ENCODE results near the gene GRAMD4. TPM values are rescaled to one million over a fixed set of nuclear protein-coding genes. Genes with fewer than 3 reads are reported as not detected.

Gene GRAMD4
- total and polyA plus RNA-seq, 4 donors: 25.1 to 42.5 (median 39.5) TPM

- no peak overlapping the region for H3K4me3 ChIP-seq (ENCODE audit: low read depth, low read length)
- no peak for DNase-seq (ENCODE audit: low read depth in 4 of 6, low spot score in 6 of 6)
- peaks cover 41% of the 10 kb centered on the region for H3K4me1 ChIP-seq (ENCODE audit: control insufficient read depth, insufficient read depth, low read length)
- no peak overlapping the region for H3K27ac ChIP-seq (ENCODE audit: low read depth, low read length)
- no peaks in the 10 kb centered on the region for H3K9me3 ChIP-seq (ENCODE audit: control insufficient read depth, insufficient read depth, low read length)
- whole genome bisulfite sequencing (ENCODE audit: insufficient coverage): 80% methylated on average over 39 of the region's 39 CpGs
- no peaks in the 10 kb centered on the region for H3K27me3 ChIP-seq (ENCODE audit: control insufficient read depth, insufficient read depth, low read length)
- H3K36me3 ChIP-seq (ENCODE audit: control insufficient read depth, insufficient read depth, low read length): peaks cover 61% of the 10 kb centered on the region
Measured at GRCh38 chr22:46626911-46627805, 7.0 kb downstream of the GRAMD4 start.

DNA sequence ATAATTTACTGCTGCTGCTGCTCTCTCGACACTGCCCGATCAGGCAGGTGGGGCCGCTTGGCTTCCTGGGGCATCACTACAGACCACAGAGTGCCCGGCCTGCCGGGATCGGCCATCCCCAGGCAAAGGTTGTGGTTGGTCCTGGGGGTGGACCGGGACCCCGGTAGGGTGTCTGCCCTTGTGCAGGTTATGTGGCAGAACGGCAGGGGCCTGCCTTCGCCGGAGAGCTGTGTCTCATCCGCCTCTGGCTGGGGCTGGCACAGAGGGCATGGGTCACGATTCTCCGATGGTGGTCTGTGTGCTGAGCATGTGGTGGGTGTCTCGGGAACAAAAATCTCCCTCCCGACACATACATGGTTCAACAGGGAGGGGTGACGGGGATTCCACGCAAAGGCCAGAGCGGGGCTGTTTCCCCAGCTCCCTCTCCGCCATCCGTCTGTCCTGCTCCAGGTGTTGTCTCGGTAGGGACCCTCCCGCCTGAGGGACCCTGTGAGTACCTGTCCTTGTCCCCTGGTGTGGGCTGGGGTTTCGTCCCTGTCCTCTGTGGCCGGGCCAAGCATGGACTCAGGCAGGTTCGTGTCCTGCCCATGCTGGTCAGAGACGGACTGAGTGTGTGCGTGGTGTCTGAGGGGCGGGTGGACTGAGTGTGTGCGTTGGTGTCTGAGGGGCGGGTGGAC, 7.8 kb downstream of the GRAMD4 start:
- H3K9me3 ChIP-seq (ENCODE audit: control insufficient read depth, insufficient read depth, low read length): no peaks in the 10 kb centered on the region
- WGBS (ENCODE audit: insufficient coverage): 93% methylated on average over 21 of the region's 31 CpGs

DNA sequence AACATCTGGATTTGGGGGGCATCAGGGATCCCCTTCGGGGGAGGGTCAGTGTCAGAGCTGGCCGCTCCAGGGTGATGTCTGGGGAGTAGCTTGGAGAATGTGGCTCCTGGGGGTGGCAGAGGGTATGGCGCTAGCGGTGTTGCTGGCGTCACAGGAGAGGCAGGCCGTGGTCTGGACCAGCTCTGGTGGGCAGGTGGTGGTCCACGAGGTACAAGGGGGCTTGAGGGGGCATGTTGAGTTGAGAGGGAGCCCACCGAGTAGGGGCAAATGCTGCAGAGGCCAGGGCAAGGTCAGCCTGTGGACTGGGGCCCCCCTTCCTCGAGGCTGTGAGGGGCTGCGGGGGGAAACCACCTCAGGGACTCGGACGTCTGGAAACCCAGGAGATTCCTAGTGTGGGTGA, 8.6 kb downstream of the GRAMD4 start:
- Histone ChIP-seq H3K4me3 (ENCODE audit: low read depth, low read length) (no peak overlapping the region), H3K27me3 (ENCODE audit: control insufficient read depth, insufficient read depth, low read length) (no peaks in the 10 kb centered on the region), H3K4me1 (ENCODE audit: control insufficient read depth, insufficient read depth, low read length) (peaks cover 30% of the 10 kb centered on the region), H3K9me3 (ENCODE audit: control insufficient read depth, insufficient read depth, low read length) (no peaks in the 10 kb centered on the region), H3K27ac (ENCODE audit: low read depth, low read length) (no peak overlapping the region), H3K36me3 (ENCODE audit: control insufficient read depth, insufficient read depth, low read length) (peaks cover 72% of the 10 kb centered on the region)
- 92% methylated on average over 12 of the region's 12 CpGs for WGBS (ENCODE audit: insufficient coverage)
- no peak for DNase-seq (ENCODE audit: low read depth in 4 of 6, low spot score in 6 of 6)

More for the DNA sequence above, 7.8 kb downstream of the GRAMD4 start:
- DNase-seq (ENCODE audit: low read depth in 4 of 6, low spot score in 6 of 6): no peak
- Histone ChIP-seq H3K27ac (ENCODE audit: low read depth, low read length) (no peak overlapping the region), H3K27me3 (ENCODE audit: control insufficient read depth, insufficient read depth, low read length) (no peaks in the 10 kb centered on the region), H3K36me3 (ENCODE audit: control insufficient read depth, insufficient read depth, low read length) (peaks cover 68% of the 10 kb centered on the region), H3K4me1 (ENCODE audit: control insufficient read depth, insufficient read depth, low read length) (peaks cover 33% of the 10 kb centered on the region), H3K4me3 (ENCODE audit: low read depth, low read length) (no peak overlapping the region)

GRCh38 chr22:46629291-46629690, 9.1 kb downstream of the GRAMD4 start:
- no peak overlapping the region for H3K27ac ChIP-seq (ENCODE audit: low read depth, low read length)
- H3K4me1 ChIP-seq (ENCODE audit: control insufficient read depth, insufficient read depth, low read length): peaks cover 28% of the 10 kb centered on the region

GRCh38 chr22:46631113-46631512, 10.9 kb downstream of the GRAMD4 start:
- WGBS (ENCODE audit: insufficient coverage): 83% methylated on average over 5 of the region's 13 CpGs
- Histone ChIP-seq H3K27me3 (ENCODE audit: control insufficient read depth, insufficient read depth, low read length) (no peaks in the 10 kb centered on the region), H3K4me3 (ENCODE audit: low read depth, low read length) (no peak overlapping the region), H3K4me1 (ENCODE audit: control insufficient read depth, insufficient read depth, low read length) (peaks cover 15% of the 10 kb centered on the region), H3K36me3 (ENCODE audit: control insufficient read depth, insufficient read depth, low read length) (peaks cover 73% of the 10 kb centered on the region), H3K9me3 (ENCODE audit: control insufficient read depth, insufficient read depth, low read length) (no peaks in the 10 kb centered on the region), H3K27ac (ENCODE audit: low read depth, low read length) (no peak overlapping the region)
- no peak for DNase-seq (ENCODE audit: low read depth in 4 of 6, low spot score in 6 of 6)

More at GRCh38 chr22:46629291-46629690, 9.1 kb downstream of the GRAMD4 start:
- H3K27me3 ChIP-seq (ENCODE audit: control insufficient read depth, insufficient read depth, low read length): no peaks in the 10 kb centered on the region
- WGBS (ENCODE audit: insufficient coverage): 73% methylated on average over 12 of the region's 16 CpGs
- no peak for DNase-seq (ENCODE audit: low read depth in 4 of 6, low spot score in 6 of 6)
- no peaks in the 10 kb centered on the region for H3K9me3 ChIP-seq (ENCODE audit: control insufficient read depth, insufficient read depth, low read length)
- H3K4me3 ChIP-seq (ENCODE audit: low read depth, low read length): no peak overlapping the region
- H3K36me3 ChIP-seq (ENCODE audit: control insufficient read depth, insufficient read depth, low read length): peaks cover 77% of the 10 kb centered on the region

GRCh38 chr22:46632646-46633249, 12.6 kb downstream of the GRAMD4 start:
- no peak for DNase-seq (ENCODE audit: low read depth in 4 of 6, low spot score in 6 of 6)
- H3K27me3 ChIP-seq (ENCODE audit: control insufficient read depth, insufficient read depth, low read length): no peaks in the 10 kb centered on the region
- 82% methylated on average over 15 of the region's 18 CpGs for whole genome bisulfite sequencing (ENCODE audit: insufficient coverage)
- no peaks in the 10 kb centered on the region for H3K9me3 ChIP-seq (ENCODE audit: control insufficient read depth, insufficient read depth, low read length)
- H3K27ac ChIP-seq (ENCODE audit: low read depth, low read length): no peak overlapping the region
- H3K36me3 ChIP-seq (ENCODE audit: control insufficient read depth, insufficient read depth, low read length): peaks cover 71% of the 10 kb centered on the region
- H3K4me1 ChIP-seq (ENCODE audit: control insufficient read depth, insufficient read depth, low read length): peaks cover 9% of the 10 kb centered on the region
- H3K4me3 ChIP-seq (ENCODE audit: low read depth, low read length): no peak overlapping the region

DNA sequence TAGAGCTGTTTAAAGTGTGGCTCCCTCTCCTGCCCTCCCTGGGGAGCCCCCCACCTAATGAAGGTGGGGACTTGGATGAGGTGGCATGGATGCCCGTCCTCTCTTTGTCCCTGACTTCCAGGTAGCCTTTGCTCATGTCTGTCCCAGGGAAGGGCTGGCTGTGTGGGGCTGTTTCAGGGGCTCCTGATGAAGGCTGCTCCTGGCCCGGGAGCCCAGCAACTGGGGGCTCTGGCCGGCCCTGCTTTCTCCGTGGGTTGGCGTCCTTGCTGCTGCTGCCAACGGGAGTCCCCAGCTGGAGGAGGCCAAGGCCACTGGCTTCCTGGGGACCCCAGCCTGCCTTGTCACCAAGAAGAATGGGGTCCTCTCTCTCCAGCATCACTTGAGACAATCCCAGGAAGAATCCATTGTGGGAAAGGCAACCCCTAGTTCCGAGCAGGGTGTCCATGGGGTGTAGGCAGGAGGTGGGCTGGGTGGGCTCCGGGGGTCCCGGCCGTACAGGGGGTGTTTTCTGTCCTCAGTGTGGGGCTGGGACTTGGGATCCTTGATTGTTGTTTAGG, 13.2 kb downstream of the GRAMD4 start:
- DNase-seq (ENCODE audit: low read depth in 4 of 6, low spot score in 6 of 6): no peak
- WGBS (ENCODE audit: insufficient coverage): 84% methylated on average over 6 of the region's 10 CpGs
- H3K4me1 ChIP-seq (ENCODE audit: control insufficient read depth, insufficient read depth, low read length): peaks cover 15% of the 10 kb centered on the region
- H3K27me3 ChIP-seq (ENCODE audit: control insufficient read depth, insufficient read depth, low read length): no peaks in the 10 kb centered on the region
- H3K9me3 ChIP-seq (ENCODE audit: control insufficient read depth, insufficient read depth, low read length): no peaks in the 10 kb centered on the region
- H3K36me3 ChIP-seq (ENCODE audit: control insufficient read depth, insufficient read depth, low read length): peaks cover 71% of the 10 kb centered on the region
- H3K27ac ChIP-seq (ENCODE audit: low read depth, low read length): no peak overlapping the region
- H3K4me3 ChIP-seq (ENCODE audit: low read depth, low read length): no peak overlapping the region

DNA sequence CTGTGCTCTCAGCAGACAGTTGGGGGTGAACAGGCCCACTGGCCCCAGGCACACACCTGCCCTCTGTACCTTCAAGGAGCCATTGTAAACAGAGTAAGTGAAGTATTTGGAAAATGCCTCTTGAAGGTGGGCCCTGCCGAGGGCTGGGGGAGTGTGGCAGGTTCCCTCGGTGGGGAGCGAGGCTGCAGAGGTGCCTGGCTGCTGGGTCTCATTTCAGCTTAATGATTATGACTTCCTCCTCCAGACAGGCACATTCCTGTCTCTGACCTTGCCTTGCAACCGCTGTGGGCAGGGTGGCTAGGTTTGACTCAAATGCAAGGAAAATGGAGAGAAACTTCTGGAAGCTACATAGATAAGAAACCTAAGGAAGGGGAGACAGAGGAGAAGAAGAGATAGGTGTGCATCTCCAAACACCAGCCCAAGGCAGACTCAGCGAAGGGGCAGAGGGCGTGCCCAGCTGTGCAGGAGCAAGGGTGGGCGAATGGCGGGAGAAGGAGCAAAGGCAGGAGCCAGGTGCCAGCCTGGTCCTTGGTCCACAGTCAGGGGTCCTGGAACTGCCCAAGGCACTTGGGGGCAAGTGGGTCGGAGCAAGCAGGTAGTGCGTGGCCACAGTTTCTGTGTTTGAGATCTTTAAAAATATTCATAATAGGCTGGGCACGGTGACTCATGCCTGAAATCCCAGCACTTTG, 14.0 kb downstream of the GRAMD4 start:
- Histone ChIP-seq H3K9me3 (ENCODE audit: control insufficient read depth, insufficient read depth, low read length) (no peaks in the 10 kb centered on the region), H3K4me1 (ENCODE audit: control insufficient read depth, insufficient read depth, low read length) (peaks cover 23% of the 10 kb centered on the region), H3K36me3 (ENCODE audit: control insufficient read depth, insufficient read depth, low read length) (peaks cover 70% of the 10 kb centered on the region), H3K27me3 (ENCODE audit: control insufficient read depth, insufficient read depth, low read length) (no peaks in the 10 kb centered on the region), H3K4me3 (ENCODE audit: low read depth, low read length) (no peak overlapping the region), H3K27ac (ENCODE audit: low read depth, low read length) (no peak overlapping the region)
- no peak for DNase-seq (ENCODE audit: low read depth in 4 of 6, low spot score in 6 of 6)
- 96% methylated on average over 7 of the region's 11 CpGs for WGBS (ENCODE audit: insufficient coverage)
